NB4 (cell line): ENCODE measurements around the gene LAMA3.

Experiments used
- DNase-seq: peaks from one replicate; pipeline ENCODE4 v3.0.0; 2010; ENCODE audit warnings: low read depth
- H3K4me3 ChIP-seq: one replicate; pipeline ENCODE4 v1.5.1; 2011; ENCODE audit warnings: mild to moderate bottlenecking, low read depth, low read length, moderate library complexity
- CTCF ChIP-seq: IDR thresholded peaks from one replicate; pipeline ENCODE4 v1.5.1; 2012; ENCODE audit warnings: low read depth, low read length
- MAX ChIP-seq: IDR thresholded peaks from 2 replicates; pipeline ENCODE4 v1.6.1; 2011; ENCODE audit warnings: low read depth, low read length
- MYC ChIP-seq: IDR thresholded peaks from 2 replicates; pipeline ENCODE4 v1.6.1; 2011; ENCODE audit warnings: low read depth, low read length
- POLR2A ChIP-seq: IDR thresholded peaks from 2 replicates; pipeline ENCODE4 v1.6.1; 2011; ENCODE audit warnings: mild to moderate bottlenecking; ENCODE audit not compliant: insufficient read length; ENCODE audit errors: extremely low read depth

The LAMA3 gene

GRCh38 chr18:23684515-23685197, 4.6 kb upstream of the LAMA3 start:
- TF ChIP-seq POLR2A: no peak
- no peak for TF ChIP-seq CTCF
- no peak for TF ChIP-seq MAX
- DNase-seq: no peak
- H3K4me3 ChIP-seq: no peak overlapping the region

GRCh38 chr18:23688528-23688927, 725 bp upstream of the LAMA3 start:
- no peak overlapping the region for H3K4me3 ChIP-seq
- no peak for DNase-seq
- TF ChIP-seq POLR2A: no peak
- no peak for TF ChIP-seq MAX
- TF ChIP-seq MYC: no peak
- TF ChIP-seq CTCF: no peak

- no peak overlapping the region for H3K4me3 ChIP-seq
- DNase-seq: no peak
- TF ChIP-seq MYC (no peak), MAX (no peak), POLR2A (no peak), CTCF (no peak)
Observed at GRCh38 chr18:23689616-23690504, 607 bp downstream of the LAMA3 start.

- no peak for DNase-seq
- no peak overlapping the region for H3K4me3 ChIP-seq
- TF ChIP-seq MAX (no peak), MYC (no peak), POLR2A (no peak), CTCF (no peak)
Observed at GRCh38 chr18:23690505-23691068, 1.3 kb downstream of the LAMA3 start.

GRCh38 chr18:23693846-23694245, 4.6 kb downstream of the LAMA3 start:
- H3K4me3 ChIP-seq: no peak overlapping the region
- DNase-seq: no peak
- TF ChIP-seq MYC (no peak), CTCF (no peak), POLR2A (no peak), MAX (no peak)
